ENCODE results near the gene BMP10.

BMP10 gene

DNA sequence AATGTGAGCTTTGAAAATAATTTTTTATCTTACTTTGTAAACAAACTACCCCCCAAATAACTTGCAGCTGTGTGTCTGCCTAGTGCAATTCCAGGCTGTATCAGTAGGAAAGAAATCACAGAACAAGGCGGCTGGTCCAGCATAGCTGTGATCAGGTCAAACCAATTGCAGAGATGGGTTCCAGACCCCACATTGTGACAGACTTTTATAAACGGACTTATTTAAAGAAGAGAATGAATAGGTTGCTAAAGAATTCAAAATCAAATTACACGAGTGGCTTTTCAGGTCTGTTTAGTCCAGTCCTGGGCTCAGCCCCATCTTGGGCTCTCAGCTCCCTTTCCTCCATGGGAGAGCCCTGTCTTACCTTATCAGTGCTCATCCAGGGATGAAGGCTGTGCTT is 11.1 kb downstream of the BMP10 start:
- TF ChIP-seq, protein P1, sequence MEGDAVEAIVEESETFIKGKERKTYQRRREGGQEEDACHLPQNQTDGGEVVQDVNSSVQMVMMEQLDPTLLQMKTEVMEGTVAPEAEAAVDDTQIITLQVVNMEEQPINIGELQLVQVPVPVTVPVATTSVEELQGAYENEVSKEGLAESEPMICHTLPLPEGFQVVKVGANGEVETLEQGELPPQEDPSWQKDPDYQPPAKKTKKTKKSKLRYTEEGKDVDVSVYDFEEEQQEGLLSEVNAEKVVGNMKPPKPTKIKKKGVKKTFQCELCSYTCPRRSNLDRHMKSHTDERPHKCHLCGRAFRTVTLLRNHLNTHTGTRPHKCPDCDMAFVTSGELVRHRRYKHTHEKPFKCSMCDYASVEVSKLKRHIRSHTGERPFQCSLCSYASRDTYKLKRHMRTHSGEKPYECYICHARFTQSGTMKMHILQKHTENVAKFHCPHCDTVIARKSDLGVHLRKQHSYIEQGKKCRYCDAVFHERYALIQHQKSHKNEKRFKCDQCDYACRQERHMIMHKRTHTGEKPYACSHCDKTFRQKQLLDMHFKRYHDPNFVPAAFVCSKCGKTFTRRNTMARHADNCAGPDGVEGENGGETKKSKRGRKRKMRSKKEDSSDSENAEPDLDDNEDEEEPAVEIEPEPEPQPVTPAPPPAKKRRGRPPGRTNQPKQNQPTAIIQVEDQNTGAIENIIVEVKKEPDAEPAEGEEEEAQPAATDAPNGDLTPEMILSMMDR (IDR thresholded peaks at IDR 0.05), result no peak

DNA sequence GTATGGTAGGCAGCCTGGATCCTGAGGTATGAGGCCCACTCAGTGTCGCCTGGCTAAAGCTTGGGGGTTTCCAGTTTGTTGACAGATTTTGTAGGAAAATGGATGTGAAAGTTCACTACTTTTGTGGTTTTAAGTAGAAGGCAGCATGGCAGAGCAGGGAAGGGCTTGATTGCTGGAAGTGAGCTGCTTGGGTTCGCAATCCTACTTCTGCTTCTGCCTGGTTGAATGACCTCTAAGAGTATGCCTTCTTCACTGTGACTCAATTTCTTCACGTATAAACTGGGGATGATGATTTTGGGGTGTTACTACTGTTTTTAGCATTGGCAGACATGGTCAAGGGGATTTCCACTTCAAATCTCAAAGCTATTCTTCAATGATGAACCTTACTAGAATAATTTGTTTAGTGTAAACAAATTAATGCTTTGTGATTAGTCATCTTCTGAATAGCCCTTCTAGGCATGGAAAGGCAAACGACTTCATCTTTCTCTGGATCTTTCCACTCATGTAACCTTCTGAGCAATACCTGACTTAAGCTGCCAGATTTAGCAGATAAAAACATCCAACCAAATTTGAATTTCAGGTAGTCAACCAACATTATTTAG is 13.2 kb downstream of the BMP10 start:
- TF ChIP-seq, protein P1 (IDR thresholded peaks at IDR 0.05), result no peak

DNA sequence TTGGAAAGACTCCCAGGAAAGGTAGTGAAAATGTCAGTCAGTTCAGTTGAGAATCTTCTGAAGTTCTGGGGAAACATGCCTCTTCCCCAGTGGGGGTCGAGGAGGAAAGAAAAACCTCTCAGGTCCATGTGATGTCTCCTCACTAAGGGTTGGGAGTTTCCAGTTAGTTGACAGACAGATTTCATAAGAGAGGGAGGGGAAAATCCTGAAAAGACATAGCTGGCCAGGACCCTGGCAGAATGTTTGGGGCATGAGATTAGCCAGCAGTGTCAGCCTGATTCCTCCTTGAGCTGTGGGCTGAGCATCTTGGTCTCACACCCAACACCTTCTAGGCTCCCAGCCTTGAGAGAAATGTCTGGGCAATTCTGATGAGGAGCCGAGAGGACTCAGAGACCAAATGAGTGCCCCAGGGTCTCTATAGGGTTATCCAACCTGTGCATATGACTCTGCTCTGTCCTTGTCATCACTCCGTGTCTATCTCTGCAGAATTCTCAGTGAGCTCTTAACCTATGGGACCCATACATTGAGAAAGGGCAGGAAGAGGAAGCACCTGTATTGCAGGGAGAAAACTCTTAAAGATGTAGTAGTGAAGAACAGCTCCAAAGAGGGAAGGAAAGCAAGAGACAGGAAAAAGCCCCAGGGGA is 13.9 kb downstream of the BMP10 start:
- TF ChIP-seq, protein P1 (IDR thresholded peaks at IDR 0.05), result no peak

DNA sequence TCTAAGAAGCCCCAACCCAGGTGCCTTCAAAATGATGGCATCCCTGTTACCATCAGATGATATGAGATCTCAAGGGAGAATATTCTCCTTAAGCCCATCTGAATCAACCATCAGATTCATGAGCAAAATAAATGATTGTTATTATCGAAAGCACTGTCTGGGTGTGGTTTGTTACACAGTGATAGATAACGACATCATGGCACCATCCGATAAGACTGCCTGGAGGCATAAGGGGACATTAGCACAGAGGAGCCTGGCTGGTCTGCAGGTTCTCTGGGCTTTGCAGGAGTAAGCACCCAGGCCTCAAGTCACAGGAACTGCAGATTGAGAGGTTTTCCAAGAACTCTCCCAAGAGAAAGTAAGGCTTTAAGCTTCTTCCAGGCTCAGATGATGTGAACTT is 15.6 kb downstream of the BMP10 start:
- TF ChIP-seq, protein P1 (IDR thresholded peaks at IDR 0.05), result no peak

DNA sequence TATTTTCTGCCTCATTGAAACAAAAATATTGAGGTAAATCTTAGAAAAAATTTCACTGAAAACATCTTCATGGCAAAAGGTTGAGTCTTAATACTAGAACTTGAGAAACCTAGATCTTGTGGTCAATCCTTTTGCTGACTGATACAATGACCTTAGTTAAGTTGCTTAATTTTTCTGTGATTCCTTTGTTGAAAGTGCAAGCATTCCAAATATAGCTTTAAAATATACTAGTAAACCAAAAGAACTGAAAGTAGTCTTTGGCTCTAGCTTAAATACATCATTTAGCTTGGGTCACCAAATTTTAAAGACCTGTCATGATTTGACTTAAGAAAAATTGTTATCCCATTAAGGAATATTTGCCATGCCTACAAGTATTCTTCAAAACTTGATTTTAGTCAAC is 16.7 kb downstream of the BMP10 start:
- TF ChIP-seq, protein P1 (IDR thresholded peaks at IDR 0.05), result no peak

DNA sequence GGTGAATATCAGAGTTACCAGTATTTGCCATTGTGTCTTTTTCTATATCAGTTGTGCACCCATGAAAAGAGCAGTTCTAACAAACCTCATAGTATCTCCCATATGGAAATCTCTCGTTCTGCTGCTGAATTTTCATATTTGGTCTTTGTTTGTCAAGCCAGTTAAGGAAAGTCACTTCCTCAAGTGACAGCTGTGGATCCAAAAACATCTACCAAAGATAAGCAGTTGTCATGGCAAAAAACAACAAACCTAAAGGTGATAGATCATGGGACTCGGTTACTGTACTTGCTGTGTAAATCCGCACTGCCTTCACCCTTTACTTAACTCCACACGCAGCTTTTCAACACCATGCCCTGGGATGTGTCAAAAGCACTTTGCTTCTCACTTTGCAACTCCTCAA is 17.3 kb downstream of the BMP10 start:
- TF ChIP-seq, protein P1 (IDR thresholded peaks at IDR 0.05), result no peak

DNA sequence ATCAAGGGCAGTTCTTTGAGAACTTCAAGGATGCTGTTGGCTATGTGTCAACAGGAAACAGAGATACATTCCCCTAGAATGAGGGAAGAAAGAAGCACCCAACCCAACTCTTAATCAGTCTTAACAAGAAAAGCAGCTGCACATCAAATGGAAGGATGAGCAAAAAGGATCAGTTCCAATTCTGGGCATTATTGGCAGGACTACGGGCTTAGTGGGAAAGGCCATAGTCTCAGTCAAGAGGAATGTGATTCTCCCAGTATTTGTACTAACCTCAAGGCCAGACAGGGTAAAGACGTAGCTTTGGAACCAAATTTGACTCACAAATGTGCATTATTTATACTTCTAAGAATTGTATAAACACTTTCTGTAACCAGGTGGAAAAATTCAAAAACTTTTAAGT is 18.2 kb downstream of the BMP10 start:
- TF ChIP-seq, protein P1 (IDR thresholded peaks at IDR 0.05), result no peak
